ENCODE measurements around the gene ARFGEF2. TPM values are rescaled to one million over a fixed set of nuclear protein-coding genes. Genes with fewer than 3 reads are reported as not detected.

ARFGEF2 gene
- total RNA-seq, 4 donors from 2014 or later: 34.7 to 36.2 (median 35.2) TPM

DNA sequence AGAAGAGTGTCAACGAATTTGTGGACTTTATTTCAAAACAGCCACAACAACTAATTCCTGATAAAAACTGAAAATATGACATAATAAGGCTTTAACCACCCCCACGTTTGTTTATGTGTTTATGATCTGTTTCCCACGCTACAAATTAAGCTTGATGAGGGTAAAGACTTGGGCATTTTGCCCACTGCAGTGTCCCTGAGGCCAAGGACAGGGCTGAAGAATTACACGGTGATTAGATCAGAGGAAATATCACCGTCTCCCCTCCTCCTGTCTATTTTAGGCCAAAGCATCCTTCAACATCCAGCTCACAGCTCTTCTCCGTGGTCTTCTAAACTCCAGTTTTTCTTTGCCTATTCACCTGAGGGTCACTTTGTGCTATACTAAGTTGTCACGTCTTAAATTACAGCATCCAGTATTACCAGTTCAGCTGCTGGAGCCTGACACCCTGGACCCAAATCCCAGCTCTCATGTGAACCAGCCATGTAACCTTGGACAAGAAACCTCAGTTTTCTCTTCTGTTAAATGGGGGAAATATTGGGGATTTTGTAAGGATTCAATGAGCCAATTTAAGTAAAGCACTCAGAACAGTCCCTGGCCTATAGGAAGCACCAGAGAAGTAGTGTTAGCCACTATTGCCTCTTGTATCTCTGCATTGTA is 15.2 kb upstream of the ARFGEF2 start:
- TF ChIP-seq, protein P1, sequence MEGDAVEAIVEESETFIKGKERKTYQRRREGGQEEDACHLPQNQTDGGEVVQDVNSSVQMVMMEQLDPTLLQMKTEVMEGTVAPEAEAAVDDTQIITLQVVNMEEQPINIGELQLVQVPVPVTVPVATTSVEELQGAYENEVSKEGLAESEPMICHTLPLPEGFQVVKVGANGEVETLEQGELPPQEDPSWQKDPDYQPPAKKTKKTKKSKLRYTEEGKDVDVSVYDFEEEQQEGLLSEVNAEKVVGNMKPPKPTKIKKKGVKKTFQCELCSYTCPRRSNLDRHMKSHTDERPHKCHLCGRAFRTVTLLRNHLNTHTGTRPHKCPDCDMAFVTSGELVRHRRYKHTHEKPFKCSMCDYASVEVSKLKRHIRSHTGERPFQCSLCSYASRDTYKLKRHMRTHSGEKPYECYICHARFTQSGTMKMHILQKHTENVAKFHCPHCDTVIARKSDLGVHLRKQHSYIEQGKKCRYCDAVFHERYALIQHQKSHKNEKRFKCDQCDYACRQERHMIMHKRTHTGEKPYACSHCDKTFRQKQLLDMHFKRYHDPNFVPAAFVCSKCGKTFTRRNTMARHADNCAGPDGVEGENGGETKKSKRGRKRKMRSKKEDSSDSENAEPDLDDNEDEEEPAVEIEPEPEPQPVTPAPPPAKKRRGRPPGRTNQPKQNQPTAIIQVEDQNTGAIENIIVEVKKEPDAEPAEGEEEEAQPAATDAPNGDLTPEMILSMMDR (IDR thresholded peaks at IDR 0.05): no peak
- no peak for ATAC-seq (ENCODE audit: low FRiP score)
- no peak for DNase-seq (ENCODE audit: low spot score)

DNA sequence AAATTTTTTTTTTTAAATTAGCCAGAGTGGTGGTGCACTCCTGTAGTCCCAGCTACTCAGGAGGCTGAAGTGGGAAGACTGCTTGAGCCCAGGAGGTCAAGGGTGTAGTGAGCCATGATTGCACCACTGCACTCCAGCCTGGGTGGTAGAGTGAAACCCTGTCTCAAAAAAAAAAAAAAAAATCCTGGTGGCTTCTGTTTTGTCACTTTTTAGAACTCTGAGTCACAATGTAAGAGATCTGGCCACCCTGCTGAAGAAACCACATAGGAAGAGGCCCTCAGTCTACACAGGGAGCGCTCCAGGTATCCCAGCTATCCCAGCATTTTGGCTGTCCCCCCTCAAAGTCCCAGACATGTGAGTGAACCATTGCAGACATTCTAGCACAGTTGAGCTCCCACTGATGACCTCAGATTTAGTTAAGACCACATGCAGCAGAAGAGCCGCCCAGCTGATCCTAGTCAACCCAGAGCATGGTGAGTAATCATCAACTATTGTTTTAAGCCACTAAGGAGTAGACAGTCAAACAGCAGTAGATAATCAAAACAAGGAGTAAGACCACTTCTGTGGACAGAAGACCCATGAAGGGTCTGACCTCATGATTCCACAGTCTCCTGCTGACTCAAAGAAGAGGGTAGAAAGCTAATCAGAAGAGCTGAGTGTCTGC is 12.7 kb upstream of the ARFGEF2 start:
- DNase-seq (ENCODE audit: low spot score) (no peak), ATAC-seq (ENCODE audit: low FRiP score) (no peak)
- TF ChIP-seq, protein P1 (IDR thresholded peaks at IDR 0.05): no peak

DNA sequence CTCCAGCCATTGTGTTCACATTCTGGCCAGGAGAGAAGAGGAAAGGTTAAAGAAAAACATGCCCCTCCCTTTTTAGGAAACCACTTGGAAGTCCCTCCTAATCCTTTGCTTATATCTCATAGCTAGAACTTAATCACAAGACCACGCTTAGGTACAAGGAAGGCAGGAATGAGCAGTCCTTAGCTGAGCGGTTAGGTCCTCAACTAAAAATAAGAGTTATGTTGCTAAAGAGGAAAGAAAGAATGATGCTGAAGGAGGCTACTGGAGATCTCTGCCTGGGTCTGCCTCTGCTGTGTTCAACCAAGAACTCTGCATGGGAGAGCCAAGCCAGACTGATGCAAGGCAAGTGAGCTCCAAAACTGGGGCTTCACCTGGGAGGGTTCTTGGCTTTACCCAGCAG is 11.6 kb upstream of the ARFGEF2 start:
- ATAC-seq (ENCODE audit: low FRiP score): no peak
- no peak for DNase-seq (ENCODE audit: low spot score)
- TF ChIP-seq, protein P1 (IDR thresholded peaks at IDR 0.05): no peak

DNA sequence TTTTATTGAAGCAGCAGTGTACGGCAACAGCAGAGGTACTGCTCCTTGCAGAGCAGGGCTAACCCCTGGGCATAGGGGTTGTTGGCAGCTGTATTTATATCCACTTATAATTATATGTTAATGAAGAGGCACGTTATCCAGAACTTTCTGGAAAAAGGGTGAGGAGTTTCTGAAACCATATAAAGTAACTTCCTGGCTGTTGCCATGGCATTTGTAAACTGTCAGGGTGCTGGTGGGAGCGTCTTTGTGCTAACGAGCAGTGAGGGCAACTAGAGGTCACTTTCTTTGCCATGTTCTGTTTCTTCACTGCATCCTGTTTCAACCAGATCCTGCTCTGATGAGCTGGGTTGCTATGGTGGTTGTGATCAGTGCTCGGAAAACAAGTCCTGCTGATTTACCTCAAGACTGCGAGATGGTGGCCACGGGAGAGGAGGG is 11.1 kb upstream of the ARFGEF2 start:
- TF ChIP-seq, protein P1 (IDR thresholded peaks at IDR 0.05): no peak
- DNase-seq (ENCODE audit: low spot score) (no peak), ATAC-seq (ENCODE audit: low FRiP score) (no peak)

DNA sequence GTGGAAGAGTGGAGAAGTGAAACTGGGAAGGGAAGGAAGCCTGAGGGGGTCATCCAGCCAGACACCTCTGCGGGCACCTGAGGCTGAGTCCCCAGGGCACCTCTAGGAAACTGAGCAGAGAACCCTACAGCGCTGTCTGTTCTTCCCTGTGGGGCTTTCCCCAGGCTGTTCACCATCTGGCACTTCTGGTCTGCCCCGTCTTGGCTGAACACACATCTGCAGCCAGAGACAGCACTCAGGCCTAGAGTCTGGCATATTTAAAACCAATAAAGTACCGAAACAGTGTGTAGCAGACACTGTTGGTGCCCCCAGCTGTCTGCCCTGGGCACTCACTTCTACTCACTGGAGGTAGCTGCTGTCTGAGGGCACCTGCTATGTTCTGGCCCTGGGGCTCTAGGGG is 9.4 kb upstream of the ARFGEF2 start:
- DNase-seq (ENCODE audit: low spot score): no peak
- ATAC-seq (ENCODE audit: low FRiP score): no peak
- TF ChIP-seq, protein P1 (IDR thresholded peaks at IDR 0.05): no peak

DNA sequence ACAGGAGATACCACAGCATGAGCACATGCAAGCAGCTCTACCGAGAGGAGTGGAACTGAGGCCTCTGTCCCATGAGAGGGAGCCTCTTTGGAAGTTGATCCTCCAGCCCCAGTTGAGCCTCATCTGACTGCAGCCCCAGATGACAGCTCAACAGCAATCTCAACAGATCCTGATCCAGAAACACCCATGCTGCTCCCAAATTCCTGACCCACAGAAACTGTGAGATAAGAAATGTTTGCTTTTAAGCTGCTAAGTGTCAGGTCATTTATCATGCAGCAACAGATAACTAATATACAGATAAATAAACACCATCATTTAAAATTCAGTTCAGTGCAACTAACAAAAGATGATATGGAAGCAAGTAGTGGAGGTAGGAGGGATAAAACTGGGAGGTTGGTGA is 4.8 kb upstream of the ARFGEF2 start:
- no peak for DNase-seq (ENCODE audit: low spot score)
- ATAC-seq (ENCODE audit: low FRiP score): no peak
- TF ChIP-seq, protein P1 (IDR thresholded peaks at IDR 0.05): no peak
